Stimulated activated CD4-positive, alpha-beta T cell treated with anti-CD3 and anti-CD28 coated beads, Interleukin-4, amount 100 ng/mL, for 24 hours (primary cell): ENCODE results near the gene UBE2N.

Source experiments
- DNase-seq: peaks from one replicate; pipeline ENCODE4 v3.0.0-alpha.2; 2020

Gene UBE2N, protein sequence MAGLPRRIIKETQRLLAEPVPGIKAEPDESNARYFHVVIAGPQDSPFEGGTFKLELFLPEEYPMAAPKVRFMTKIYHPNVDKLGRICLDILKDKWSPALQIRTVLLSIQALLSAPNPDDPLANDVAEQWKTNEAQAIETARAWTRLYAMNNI

DNA sequence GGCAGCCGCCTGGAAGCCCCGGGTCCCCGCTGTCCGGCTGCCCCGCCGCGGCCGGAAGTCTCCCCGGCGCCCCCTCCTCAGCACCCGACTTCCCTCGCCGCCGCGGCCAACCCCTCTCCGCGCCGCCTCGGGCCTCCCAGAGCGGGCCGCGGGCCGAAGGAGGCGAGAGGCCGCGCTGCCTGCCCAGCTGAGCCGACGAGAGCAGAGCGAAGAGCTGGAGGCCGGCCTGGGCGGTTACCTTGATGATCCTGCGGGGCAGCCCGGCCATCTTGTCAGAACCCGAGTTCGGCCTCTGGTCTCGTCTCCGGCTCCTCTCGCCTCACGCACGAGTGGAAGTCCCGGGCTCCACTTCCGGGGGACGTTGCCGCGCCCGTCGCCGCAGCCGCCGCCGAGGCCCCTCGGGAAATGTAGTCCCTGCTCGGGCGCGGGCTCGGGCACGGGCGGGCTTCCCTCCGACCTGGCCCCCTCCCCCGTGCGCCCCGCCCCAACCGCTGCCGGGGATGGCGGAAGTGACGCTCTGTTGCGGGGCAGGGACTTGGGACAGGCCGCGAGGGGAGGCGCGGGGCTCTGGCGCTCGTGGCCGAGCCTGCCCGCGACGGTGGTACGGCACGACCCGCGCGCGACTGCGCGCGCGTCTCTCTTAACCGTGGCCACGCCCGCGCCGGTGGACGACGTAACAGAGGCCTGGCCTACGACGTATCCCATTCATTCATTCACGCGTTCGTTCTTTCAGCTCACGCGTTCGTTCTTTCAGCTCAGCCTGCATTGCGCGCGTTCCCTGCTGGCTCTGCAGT is at the start of gene UBE2N:
TSS of gene UBE2N (minus strand) at position 331 of the 794 bp plus-strand sequence. CDS start at position 268, 63 bp downstream.
- DNase-seq, result peak; percentile 96

GRCh38 chr12:93484315-93484981 is 42.7 kb upstream of the UBE2N start:
- no peak for DNase-seq

GRCh38 chr12:93483151-93483807 is 41.5 kb upstream of the UBE2N start:
- no peak for DNase-seq

GRCh38 chr12:93482721-93483120 is 41.0 kb upstream of the UBE2N start:
- DNase-seq, result no peak

DNA sequence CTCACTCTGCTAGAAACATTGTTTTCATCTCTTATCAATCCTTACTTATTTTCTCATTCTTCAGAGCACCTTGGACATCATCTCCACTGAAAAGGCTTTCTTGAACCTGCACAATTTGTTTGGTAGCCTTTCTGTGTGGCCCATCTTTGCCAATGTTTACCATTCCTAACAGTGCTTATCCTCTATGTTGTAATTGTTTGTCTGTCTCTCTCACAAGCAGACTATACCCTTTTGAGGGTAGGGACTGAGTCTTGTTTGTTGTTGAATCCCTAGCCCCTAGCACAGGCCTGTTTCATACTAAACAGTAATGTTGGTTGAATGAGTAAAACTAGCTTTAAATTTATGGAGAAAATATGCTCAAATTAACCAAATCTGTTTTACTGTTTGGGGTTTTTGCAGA is 34.8 kb upstream of the UBE2N start:
- no peak for DNase-seq

- no peak for DNase-seq
These were observed 27.6 kb upstream of the UBE2N start for GRCh38 chr12:93469386-93469785.

- no peak for DNase-seq
These were observed 26.2 kb upstream of the UBE2N start for GRCh38 chr12:93468008-93468371.

DNA sequence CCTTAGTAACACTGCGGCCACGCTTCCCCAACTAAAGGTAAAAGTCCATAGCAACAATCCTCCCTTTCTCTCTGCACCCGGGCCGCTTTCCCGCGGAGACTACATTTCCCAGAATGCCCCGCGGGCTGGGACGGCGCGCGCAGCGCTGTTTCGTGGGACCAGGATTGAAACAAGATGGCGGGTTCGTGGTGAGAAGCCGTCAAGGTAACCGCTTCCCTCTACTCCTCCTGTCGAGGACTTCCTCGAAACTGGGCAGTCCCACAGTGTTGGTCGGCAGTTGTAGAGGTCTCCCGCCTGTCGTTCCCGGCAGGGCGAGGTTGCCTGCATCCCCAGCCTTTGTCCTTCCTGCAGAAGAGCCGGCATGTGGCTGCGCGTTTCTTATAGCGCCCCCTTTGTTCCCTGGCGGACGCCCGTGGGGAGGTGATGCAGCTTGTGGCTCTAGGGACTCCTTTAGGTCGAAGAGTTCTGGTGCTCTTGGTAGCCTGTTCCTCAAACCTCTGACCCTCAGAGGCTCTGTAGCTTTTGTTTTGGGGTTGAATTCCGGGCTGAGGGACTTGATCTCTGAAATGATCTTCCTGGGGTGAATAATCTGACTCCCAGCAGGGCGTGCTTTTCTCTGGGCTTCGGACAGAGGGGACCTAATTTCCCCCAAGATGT is 25.7 kb upstream of the UBE2N start, which contains the start of gene MRPL42:
TSS of gene MRPL42 (plus strand) at position 164 of the 657 bp plus-strand sequence. CDS start 1,772 bp downstream, outside the sequence.
- DNase-seq, result peak; percentile 93

DNA sequence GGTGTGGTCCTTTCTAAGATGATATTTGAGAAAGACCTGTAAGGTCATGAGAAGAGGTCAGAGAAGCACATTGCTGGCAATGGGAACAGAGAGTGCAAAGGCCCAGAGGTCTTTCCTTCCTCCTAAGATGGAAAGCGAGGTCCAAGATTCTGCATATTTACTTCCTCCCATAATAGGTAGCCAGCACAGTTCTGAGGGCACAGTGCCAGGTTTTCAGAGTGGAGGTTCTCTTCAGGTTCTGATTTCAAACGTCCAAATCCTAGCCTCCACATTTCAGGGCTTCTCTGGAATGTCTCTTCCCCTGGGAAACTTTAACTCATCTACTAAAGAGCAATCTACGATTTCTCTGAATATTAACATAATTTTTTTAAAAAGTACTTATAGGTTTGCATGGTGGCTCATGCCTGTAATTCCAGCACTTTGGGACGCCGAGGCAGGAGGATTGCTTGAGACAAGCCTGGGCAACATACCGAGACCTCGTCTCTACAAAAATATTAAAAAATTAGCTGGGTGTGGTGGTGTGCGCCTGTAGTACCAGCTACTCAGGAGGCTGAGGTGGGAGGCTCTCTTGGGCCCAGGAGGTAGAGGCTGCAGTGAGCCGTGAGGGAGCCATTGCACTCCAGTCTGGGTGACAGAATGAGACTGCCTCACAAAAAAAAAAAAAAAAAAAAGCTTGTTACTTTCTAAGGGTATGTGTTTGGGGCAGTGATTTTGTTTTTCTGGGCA is 25.0 kb upstream of the UBE2N start:
- no peak for DNase-seq

DNA sequence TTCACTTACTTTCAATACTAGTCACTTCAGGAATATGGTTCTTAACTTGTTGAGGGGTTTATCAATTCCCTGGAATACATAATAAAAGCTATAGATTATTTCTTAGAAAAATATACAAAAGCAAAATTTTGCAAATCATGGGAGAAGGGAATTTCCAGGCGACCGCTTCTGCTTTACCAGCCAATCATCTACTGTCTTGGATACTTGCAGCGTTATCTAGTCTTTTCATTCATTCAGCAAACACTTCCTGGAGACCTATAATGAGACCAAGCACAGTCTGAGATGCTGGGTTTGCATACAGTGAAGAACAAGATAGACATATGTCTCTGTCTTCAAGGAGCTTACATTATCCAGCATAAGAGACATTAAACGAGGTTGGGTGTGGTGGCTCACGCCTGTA is 24.1 kb upstream of the UBE2N start:
- no peak for DNase-seq

DNA sequence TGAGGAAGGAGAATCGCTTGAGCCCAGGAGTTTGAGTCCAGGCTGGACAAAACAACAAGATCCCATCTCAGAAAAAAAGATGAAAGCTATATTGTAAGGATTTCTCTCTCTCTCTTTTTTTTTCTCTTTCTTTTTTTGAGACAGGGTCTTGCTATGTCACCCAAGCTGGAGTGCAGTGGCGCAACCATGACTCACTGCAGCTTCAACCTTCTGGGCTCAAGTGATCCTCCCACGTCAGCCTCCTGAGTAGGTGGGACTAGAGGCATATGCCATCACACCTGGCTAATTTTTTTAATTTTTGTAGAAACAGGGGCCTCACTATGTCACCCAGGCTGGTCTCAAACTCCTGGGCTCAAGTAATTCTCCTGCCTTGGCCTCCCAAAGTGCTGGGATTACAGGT is 19.8 kb upstream of the UBE2N start:
- no peak for DNase-seq

DNA sequence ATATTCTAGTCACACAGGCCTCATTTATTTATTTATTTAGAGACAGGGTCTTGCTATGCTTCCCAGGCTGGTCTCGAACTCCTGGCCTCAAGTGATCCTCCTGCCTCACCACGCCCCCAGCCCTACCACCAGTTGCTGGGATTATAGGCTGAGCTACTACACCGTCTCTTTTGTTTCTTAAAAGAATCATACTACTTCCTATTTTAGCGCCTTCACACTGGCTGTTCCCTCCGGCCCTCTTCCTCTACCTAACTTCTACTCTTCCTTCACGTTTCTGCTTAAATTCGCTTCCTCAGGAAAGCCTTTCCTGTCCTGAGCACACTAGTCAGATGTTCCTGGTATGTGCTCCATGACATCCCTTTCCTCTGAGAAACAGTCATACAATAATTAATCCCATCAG is 19.2 kb upstream of the UBE2N start:
- no peak for DNase-seq

DNA sequence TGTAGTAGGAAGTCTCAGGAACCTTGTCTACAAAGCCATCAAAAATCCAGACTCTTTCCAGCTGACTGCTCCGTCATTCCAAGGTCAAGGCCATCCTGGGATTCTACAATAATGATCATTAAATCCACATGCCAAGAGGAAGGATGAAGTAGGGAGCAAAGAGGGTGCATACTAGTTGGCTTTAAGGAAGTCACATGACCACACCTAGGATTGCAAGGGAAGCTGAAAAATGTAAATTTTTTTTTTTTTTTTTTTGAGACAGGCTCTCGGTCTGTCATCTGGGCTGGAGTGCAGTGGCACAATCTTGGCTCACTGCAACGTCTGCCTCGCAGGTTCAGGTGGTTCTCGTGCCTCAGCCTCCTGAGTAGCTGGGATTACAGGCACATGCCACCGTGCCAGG is 18.3 kb upstream of the UBE2N start:
- DNase-seq, result no peak

GRCh38 chr12:93459097-93459496 is 17.4 kb upstream of the UBE2N start:
- no peak for DNase-seq

DNA sequence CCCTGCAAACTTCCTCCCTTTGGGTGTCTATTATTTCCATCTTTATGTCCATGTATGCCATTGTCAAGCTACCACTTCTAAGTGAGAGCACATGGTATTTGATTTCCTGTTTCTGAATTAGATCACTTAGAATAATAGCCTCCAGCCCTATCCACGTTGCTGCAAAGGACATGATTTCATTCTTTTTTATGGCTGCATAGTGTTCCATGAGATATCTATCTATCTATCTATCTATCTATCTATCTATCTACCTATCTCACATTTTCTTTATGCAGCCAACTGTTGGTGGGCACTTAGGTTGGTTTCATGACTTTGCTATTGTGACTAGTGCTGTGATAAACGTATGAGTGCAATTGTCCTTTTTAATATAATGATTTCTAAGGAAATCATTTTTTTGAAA is 14.3 kb upstream of the UBE2N start:
- DNase-seq, result no peak

DNA sequence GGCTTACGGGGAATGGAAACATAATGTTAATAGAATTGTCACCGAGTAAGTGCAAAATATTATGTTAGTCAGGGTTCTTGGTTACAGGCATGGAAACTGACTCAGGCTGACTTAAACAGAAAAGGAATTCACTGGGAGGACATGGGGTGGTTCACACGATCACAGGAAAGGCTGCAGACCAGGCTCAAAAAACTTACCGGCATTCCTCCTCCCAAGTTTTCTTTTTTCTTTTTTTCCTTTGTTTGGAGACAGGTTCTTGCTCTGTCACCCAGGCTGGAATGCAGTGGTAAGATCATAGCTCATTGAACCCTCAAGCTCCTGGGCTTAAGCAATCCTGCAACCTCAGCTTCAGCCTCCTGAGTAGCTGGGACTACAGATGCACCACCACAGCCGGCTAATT is 11.9 kb upstream of the UBE2N start:
- no peak for DNase-seq

- DNase-seq, result no peak
These were observed 9.8 kb upstream of the UBE2N start for GRCh38 chr12:93451423-93452158.

GRCh38 chr12:93449277-93449676 is 7.5 kb upstream of the UBE2N start:
- no peak for DNase-seq

GRCh38 chr12:93448796-93449195 is 7.0 kb upstream of the UBE2N start:
- DNase-seq, result no peak

GRCh38 chr12:93447555-93448290 is 6.0 kb upstream of the UBE2N start:
- peak; percentile 27 for DNase-seq

- DNase-seq, result no peak
These were observed 1.8 kb upstream of the UBE2N start for GRCh38 chr12:93443576-93443975.
